GM19240 (cell line): ENCODE results near the gene C1QC.

Experiments used
- DNase-seq: peaks from one replicate; pipeline ENCODE4 v3.0.0; 2011; ENCODE audit warnings: low spot score; ENCODE audit not compliant: insufficient read length

Gene C1QC

DNA sequence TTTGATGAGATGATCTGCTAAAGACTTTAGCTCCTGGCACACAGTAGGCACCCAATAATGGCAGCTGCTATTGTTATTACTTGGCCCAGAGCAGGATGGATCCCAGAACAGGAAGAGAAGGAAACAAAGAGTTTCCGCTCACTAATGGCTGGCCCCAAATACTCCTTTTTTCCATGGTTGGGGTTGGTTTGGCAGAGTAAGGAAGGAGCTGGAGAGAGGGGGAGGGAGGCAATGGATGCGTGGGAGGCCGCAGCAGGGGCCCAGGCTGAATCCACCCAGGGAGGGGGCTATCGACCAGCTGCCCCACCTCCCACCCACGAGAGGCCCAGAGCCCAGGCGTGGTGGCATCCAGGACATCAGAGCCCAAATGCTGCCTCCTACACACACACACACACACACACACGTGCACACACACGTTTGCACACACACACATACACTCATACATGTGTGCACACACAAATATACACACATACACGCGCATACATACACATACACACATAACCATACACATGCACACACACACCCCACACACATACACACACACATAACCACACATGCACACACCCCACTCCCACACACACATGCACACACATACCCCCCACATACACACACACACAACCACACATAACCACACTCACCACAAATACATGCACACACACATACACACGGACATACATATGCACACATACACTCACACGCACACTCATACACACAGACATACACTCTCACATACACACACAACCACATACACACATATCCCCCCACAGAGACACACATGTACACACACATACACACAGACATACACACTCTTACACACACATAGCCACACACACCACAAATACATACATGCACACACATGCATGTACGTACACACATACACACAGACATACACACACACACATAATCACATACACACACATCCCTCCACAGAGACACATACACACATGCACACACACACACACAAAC, 34.8 kb downstream of the C1QC start:
- DNase-seq: no peak

GRCh38 chr1:22680726-22681125, 37.3 kb downstream of the C1QC start:
- DNase-seq: no peak

DNA sequence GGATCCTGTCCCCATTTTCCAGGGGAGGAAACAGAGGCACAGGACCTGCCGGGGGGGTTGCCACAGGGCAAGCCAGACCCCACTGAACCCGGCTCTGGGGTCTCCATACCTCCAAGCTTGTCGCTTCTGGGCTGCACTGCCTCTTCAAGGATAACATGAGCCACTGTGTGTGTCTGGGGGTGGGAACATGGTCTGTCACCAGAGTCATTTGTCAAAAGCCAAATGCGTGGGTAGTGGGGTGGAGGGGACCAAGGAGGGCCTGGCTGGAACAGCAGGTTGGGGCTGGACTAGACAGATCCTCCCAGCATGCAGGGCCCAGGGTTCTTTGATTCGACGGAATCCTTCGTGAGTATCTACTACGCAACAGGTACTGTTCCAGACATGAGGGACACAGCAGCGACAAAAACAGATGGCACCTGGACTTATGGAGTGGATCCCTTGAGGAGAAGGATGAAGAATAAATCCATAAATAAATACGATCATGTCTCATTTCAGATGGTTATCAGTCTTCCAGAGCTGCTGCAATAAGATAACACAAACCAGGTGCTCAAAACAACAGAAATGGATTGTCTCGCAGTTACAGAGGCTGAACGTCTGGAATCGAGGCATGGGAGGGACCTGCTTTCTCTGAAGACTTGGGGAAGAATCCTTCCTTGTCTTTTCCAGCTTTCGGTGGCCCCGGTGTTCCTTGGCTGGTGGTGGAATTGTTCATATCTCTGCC, 38.3 kb downstream of the C1QC start:
- no peak for DNase-seq

GRCh38 chr1:22683547-22683946, 40.1 kb downstream of the C1QC start:
- DNase-seq: no peak

DNA sequence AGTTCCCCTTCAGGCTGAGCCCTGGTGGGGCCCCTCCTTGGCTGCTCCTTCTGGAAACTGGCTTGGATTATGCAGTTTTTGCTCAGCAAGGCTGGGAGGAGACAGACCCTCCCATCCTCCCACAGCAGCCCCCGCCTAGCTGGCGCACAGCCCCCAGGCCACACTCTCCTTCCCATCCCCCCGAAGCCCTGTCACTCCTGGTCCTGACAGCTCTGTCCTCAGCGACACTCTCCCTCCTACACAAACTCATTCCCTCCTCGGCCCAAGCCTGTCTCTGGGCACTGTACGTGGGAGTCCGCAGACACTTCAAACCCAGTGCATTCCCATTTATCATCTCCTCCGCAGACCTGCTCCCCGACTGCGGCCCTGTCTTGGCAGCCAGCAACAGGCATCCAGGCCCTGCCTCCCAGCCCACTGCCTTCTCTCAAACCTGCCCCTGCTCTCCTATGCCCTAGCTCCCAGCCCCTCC, 42.2 kb downstream of the C1QC start:
- no peak for DNase-seq

GRCh38 chr1:22687191-22687590, 43.8 kb downstream of the C1QC start:
- DNase-seq: no peak

DNA sequence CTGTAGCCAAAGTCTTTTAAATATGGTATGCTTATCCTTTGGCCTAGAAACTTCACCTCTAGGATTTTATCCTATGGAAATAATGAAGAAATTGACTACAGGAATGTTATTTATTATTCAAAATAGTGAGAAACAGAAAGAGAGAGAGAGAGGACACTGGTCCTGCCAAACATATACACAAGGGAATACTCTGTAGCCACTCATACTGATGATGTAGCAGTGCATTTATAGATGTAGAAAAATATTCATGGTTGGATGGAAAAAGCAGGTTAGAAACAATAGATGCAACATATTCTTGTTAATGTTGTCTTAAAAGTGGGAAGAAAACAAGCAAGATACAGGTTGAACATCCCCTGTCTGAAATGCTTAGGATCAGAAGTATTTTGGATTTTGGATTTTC, 45.0 kb downstream of the C1QC start:
- no peak for DNase-seq

DNA sequence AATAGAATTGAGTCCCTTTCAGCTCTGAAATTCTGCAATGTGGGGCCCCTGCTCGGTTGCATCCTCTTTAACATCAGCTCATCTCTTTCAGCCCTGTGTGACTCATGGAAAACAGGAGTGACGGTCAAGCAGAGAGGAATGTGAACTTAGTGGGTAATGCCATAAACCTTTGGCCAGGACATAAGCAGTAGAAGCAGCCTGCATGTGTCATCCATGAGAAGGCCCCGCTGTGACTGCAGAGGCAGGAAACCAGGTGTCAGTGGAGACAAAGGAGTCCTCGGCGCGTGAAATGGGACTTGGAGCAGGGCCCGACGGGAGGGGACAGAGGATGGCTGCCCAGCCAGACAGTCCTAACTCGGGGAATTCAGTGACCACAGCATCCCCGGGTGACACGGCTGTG, 46.1 kb downstream of the C1QC start:
- no peak for DNase-seq

DNA sequence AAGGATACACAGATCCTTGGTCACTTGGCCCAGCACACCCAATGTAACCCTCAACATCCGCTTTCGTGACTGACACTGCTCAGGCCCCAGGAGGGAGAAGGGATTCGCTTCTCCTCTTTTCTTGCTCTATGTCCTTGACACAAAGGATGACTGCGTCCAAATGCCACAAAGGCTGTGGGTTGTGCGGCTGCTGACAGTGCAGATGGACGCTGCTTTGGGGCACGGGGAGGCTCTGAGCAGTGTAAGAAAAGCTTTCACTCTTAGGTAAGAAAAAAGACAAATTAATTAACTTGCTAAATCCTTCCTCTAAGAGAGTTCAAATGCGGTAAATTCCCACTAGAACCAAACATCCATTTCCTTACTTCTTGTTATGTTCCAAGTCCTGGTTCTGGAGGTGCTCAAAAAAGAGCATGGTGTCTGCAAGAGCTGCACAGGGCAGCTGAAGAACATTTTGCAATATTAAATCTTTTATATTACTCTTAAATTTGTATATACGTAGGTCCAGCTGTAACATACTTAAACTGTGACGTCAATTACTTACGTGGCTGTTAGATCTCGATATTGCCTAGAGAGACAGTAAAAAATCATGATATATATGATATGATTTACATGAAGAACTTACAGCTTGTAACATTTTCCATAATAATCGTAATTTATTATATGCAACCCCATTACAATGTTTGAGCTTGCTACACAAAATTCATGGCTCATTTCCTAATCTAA, 47.8 kb downstream of the C1QC start:
- no peak for DNase-seq

DNA sequence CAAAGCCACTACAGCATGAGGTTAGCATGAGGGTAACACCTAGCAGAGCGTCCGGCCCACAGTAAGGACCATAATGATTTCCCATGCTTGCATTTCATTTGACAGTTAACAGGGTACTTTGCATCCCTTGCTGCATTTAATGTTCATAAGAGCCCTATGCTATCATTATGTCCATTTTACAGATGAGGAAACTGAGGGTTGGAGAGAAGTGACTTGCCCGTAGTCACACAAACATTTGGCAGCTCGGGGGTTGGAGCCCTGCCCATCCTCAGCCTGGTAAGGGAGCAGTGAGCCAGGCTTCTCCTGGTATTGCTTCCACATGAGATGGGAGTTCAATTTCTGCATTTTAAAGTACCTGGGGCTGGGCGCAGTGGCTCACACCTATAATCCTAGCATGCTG, 50.7 kb downstream of the C1QC start:
- DNase-seq: no peak

DNA sequence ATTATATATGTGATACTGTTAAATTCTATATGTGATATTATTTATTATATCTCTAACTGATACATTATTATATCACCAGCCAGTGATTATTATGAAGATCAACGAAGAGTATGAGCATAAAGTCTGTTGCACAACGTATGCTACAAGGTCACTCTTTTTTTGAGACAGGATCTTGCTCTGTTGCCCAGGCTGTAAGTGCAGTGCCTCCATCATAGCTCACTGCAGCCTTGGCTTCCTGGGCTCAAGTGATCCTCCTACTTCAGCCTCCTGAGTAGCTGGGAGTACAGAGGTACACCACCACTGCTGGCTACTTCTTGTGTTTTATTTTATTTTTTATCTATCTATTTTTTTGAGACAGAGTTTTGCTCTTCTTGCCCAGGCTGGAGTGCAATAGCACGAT, 53.2 kb downstream of the C1QC start:
- DNase-seq: no peak
